Middle frontal gyrus (tissue), 1 donor: ENCODE results near the gene PLXDC2.
A peak's percentile ranks its signal among the peaks of the same experiment; 100 is the strongest.

Experiments
- DNase-seq: peaks from one replicate; pipeline ENCODE4 v3.0.0-alpha.2; 2015; ENCODE audit warnings: low spot score; ENCODE audit errors: extremely low spot score

PLXDC2 gene

GRCh38 chr10:20267734-20268133, 451.5 kb downstream of the PLXDC2 start:
- DNase-seq = no peak

- DNase-seq = no peak
Measured at GRCh38 chr10:20271490-20271889, 455.3 kb downstream of the PLXDC2 start.

GRCh38 chr10:20272608-20273007, 456.4 kb downstream of the PLXDC2 start:
- DNase-seq = no peak

- no peak for DNase-seq
Measured at GRCh38 chr10:20274571-20274970, 458.3 kb downstream of the PLXDC2 start.

- DNase-seq = no peak
Measured at GRCh38 chr10:20276127-20276979, 460.1 kb downstream of the PLXDC2 start.

GRCh38 chr10:20277820-20278219, 461.6 kb downstream of the PLXDC2 start:
- no peak for DNase-seq

- no peak for DNase-seq
Measured at GRCh38 chr10:20281579-20281978, 465.3 kb downstream of the PLXDC2 start.

- DNase-seq = no peak
Measured at GRCh38 chr10:20287586-20287985, 471.4 kb downstream of the PLXDC2 start.

GRCh38 chr10:20288060-20288459, 471.8 kb downstream of the PLXDC2 start:
- DNase-seq = no peak

GRCh38 chr10:20289070-20289828, 473.0 kb downstream of the PLXDC2 start:
- DNase-seq = no peak

- DNase-seq = no peak
Measured at GRCh38 chr10:20298417-20298816, 482.2 kb downstream of the PLXDC2 start.

GRCh38 chr10:20299034-20299736, 483.0 kb downstream of the PLXDC2 start:
- DNase-seq = no peak

- no peak for DNase-seq
Measured at GRCh38 chr10:20300735-20301134, 484.5 kb downstream of the PLXDC2 start.

GRCh38 chr10:20302033-20302432, 485.8 kb downstream of the PLXDC2 start:
- DNase-seq = no peak

GRCh38 chr10:20303453-20304152, 487.4 kb downstream of the PLXDC2 start:
- DNase-seq = no peak

GRCh38 chr10:20313665-20314064, 497.4 kb downstream of the PLXDC2 start:
- peak; percentile 18 for DNase-seq

- DNase-seq = no peak
Measured at GRCh38 chr10:20314431-20314830, 498.2 kb downstream of the PLXDC2 start.

- no peak for DNase-seq
Measured at GRCh38 chr10:20327954-20328353, 511.7 kb downstream of the PLXDC2 start.

GRCh38 chr10:20330246-20330645, 514.0 kb downstream of the PLXDC2 start:
- no peak for DNase-seq

GRCh38 chr10:20334559-20334958, 518.3 kb downstream of the PLXDC2 start:
- no peak for DNase-seq
